ENCODE results near the gene ELMO1.

GRCh38 chr7:36951257-36951697, 497.4 kb downstream of the ELMO1 start:
- TF ChIP-seq, protein P1, sequence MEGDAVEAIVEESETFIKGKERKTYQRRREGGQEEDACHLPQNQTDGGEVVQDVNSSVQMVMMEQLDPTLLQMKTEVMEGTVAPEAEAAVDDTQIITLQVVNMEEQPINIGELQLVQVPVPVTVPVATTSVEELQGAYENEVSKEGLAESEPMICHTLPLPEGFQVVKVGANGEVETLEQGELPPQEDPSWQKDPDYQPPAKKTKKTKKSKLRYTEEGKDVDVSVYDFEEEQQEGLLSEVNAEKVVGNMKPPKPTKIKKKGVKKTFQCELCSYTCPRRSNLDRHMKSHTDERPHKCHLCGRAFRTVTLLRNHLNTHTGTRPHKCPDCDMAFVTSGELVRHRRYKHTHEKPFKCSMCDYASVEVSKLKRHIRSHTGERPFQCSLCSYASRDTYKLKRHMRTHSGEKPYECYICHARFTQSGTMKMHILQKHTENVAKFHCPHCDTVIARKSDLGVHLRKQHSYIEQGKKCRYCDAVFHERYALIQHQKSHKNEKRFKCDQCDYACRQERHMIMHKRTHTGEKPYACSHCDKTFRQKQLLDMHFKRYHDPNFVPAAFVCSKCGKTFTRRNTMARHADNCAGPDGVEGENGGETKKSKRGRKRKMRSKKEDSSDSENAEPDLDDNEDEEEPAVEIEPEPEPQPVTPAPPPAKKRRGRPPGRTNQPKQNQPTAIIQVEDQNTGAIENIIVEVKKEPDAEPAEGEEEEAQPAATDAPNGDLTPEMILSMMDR (IDR thresholded peaks at IDR 0.05; ENCODE audit: low read depth, low read length, missing input control): no peak
- TF ChIP-seq FOXA1 (IDR thresholded peaks at IDR 0.05) (no peak), EGR1 (IDR thresholded peaks at IDR 0.05; ENCODE audit: low read depth in 2 of 2) (no peak), ZBTB33 (IDR thresholded peaks at IDR 0.05) (no peak), GABPA (IDR thresholded peaks at IDR 0.05 in 1 of 2, conservative IDR thresholded peaks at IDR 0.05 in 1 of 2) (no peak), TAF1 (conservative IDR thresholded peaks at IDR 0.05) (no peak), RAD21 (IDR thresholded peaks at IDR 0.05) (no peak), NR2F2 (IDR thresholded peaks at IDR 0.05) (no peak), YY1 (IDR thresholded peaks at IDR 0.05) (no peak), JUND (IDR thresholded peaks at IDR 0.05) (no peak), RXRA (IDR thresholded peaks at IDR 0.05) (no peak), HNF4A (conservative IDR thresholded peaks at IDR 0.05) (no peak)
- TF ChIP-seq, protein P2, sequence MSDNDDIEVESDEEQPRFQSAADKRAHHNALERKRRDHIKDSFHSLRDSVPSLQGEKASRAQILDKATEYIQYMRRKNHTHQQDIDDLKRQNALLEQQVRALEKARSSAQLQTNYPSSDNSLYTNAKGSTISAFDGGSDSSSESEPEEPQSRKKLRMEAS (IDR thresholded peaks at IDR 0.05): no peak
- TF ChIP-seq, protein P3, sequence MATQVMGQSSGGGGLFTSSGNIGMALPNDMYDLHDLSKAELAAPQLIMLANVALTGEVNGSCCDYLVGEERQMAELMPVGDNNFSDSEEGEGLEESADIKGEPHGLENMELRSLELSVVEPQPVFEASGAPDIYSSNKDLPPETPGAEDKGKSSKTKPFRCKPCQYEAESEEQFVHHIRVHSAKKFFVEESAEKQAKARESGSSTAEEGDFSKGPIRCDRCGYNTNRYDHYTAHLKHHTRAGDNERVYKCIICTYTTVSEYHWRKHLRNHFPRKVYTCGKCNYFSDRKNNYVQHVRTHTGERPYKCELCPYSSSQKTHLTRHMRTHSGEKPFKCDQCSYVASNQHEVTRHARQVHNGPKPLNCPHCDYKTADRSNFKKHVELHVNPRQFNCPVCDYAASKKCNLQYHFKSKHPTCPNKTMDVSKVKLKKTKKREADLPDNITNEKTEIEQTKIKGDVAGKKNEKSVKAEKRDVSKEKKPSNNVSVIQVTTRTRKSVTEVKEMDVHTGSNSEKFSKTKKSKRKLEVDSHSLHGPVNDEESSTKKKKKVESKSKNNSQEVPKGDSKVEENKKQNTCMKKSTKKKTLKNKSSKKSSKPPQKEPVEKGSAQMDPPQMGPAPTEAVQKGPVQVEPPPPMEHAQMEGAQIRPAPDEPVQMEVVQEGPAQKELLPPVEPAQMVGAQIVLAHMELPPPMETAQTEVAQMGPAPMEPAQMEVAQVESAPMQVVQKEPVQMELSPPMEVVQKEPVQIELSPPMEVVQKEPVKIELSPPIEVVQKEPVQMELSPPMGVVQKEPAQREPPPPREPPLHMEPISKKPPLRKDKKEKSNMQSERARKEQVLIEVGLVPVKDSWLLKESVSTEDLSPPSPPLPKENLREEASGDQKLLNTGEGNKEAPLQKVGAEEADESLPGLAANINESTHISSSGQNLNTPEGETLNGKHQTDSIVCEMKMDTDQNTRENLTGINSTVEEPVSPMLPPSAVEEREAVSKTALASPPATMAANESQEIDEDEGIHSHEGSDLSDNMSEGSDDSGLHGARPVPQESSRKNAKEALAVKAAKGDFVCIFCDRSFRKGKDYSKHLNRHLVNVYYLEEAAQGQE (IDR thresholded peaks at IDR 0.05): no peak

Measured in liver (tissue), 3 donors.